GM18526 (cell line): ENCODE measurements around the gene ANKHD1.

Source experiments
- POLR2A ChIP-seq: IDR thresholded peaks from 3 replicates; pipeline ENCODE4 v1.6.1; 2011; ENCODE audit not compliant: insufficient read length; ENCODE audit errors: extremely low read depth

The ANKHD1 gene

GRCh38 chr5:140468188-140468587 is 66.6 kb downstream of the ANKHD1 start:
- no peak for TF ChIP-seq POLR2A

GRCh38 chr5:140469259-140469658 is 67.6 kb downstream of the ANKHD1 start:
- no peak for TF ChIP-seq POLR2A

GRCh38 chr5:140480310-140481014 is 78.8 kb downstream of the ANKHD1 start:
- TF ChIP-seq POLR2A, result no peak

GRCh38 chr5:140481758-140482157 is 80.1 kb downstream of the ANKHD1 start:
- TF ChIP-seq POLR2A, result no peak

- TF ChIP-seq POLR2A, result no peak
Observed at GRCh38 chr5:140483055-140483454, 81.4 kb downstream of the ANKHD1 start.

- TF ChIP-seq POLR2A, result no peak
Observed at GRCh38 chr5:140488914-140489313, 87.3 kb downstream of the ANKHD1 start.

- no peak for TF ChIP-seq POLR2A
Observed at GRCh38 chr5:140497897-140498296, 96.3 kb downstream of the ANKHD1 start.

- TF ChIP-seq POLR2A, result no peak
Observed at GRCh38 chr5:140498591-140498990, 97.0 kb downstream of the ANKHD1 start.

- TF ChIP-seq POLR2A, result no peak
Observed at GRCh38 chr5:140502834-140503233, 101.2 kb downstream of the ANKHD1 start.

- TF ChIP-seq POLR2A, result no peak
Observed at GRCh38 chr5:140509898-140510297, 108.3 kb downstream of the ANKHD1 start.

GRCh38 chr5:140513124-140513523 is 111.5 kb downstream of the ANKHD1 start:
- TF ChIP-seq POLR2A, result no peak

- TF ChIP-seq POLR2A, result no peak
Observed at GRCh38 chr5:140524003-140524402, 122.4 kb downstream of the ANKHD1 start.

- TF ChIP-seq POLR2A, result no peak
Observed at GRCh38 chr5:140540227-140540626, 138.6 kb downstream of the ANKHD1 start.

- no peak for TF ChIP-seq POLR2A
Observed at GRCh38 chr5:140542972-140543371, 141.3 kb downstream of the ANKHD1 start.

GRCh38 chr5:140544986-140545385 is 143.4 kb downstream of the ANKHD1 start:
- TF ChIP-seq POLR2A, result no peak

- no peak for TF ChIP-seq POLR2A
Observed at GRCh38 chr5:140545606-140546005, 144.0 kb downstream of the ANKHD1 start.

- TF ChIP-seq POLR2A, result no peak
Observed at GRCh38 chr5:140546851-140547507, 145.3 kb downstream of the ANKHD1 start.
